DOHH2 (cell line): Measurements from ENCODE around the gene FGD4.

Experiments
- CTCF ChIP-seq: fragments of 200-600 bp; sonication (generic); IDR thresholded peaks from one replicate; pipeline ENCODE4 v1.5.1; 2014; ENCODE audit warnings: antibody characterized with exemption, mild to moderate bottlenecking, low read depth, low read length; ENCODE audit not compliant: poor library complexity, severe bottlenecking
- EZH2phosphoT487 ChIP-seq: fragments of 200-600 bp; sonication (generic); IDR thresholded peaks from 2 replicates; pipeline ENCODE4 v1.6.1; 2017; ENCODE audit warnings: borderline replicate concordance, mild to moderate bottlenecking, antibody characterized with exemption, low read length, moderate library complexity, mixed read lengths

GRCh38 chr12:32551058-32551457, 151.7 kb downstream of the FGD4 start:
- TF ChIP-seq CTCF, result no peak
- no peak for TF ChIP-seq EZH2phosphoT487
